Measurements from ENCODE around the gene DEFB118.

DNA sequence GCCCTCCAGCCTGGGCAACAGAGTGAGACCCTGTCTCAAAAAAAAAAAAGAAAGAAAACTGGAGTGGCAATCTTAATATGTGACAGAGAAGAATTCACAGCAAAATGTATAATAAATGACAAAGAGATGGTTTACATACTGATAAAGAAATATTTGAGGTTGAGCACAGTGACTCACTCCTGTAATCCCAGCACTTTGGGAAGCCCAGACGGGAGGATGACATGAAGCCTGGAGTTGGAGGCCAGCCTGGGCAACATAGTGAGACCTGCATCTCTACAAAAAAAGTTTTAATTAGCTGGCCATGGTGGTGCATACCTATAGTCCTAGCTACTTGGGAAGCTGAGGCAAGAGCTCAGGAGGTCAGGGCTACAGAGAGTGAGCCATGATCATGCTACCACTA lies 12.4 kb upstream of the DEFB118 start:
- TF ChIP-seq, protein P1, sequence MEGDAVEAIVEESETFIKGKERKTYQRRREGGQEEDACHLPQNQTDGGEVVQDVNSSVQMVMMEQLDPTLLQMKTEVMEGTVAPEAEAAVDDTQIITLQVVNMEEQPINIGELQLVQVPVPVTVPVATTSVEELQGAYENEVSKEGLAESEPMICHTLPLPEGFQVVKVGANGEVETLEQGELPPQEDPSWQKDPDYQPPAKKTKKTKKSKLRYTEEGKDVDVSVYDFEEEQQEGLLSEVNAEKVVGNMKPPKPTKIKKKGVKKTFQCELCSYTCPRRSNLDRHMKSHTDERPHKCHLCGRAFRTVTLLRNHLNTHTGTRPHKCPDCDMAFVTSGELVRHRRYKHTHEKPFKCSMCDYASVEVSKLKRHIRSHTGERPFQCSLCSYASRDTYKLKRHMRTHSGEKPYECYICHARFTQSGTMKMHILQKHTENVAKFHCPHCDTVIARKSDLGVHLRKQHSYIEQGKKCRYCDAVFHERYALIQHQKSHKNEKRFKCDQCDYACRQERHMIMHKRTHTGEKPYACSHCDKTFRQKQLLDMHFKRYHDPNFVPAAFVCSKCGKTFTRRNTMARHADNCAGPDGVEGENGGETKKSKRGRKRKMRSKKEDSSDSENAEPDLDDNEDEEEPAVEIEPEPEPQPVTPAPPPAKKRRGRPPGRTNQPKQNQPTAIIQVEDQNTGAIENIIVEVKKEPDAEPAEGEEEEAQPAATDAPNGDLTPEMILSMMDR (IDR thresholded peaks at IDR 0.05; ENCODE audit: poor library complexity): no peak
- TF ChIP-seq EZH2 (IDR thresholded peaks at IDR 0.05; ENCODE audit: borderline replicate concordance): no peak

All from hepatocyte (in vitro differentiated cells).